KOPT-K1 (cell line): Measurements from ENCODE around the gene BPIFB3.
"Not testable (repeated sequence)": the region's sequence is repeated elsewhere in the genome, so short reads cannot be mapped to it uniquely, and the experiment has no call there.

Source experiments
- H3K27ac ChIP-seq: fragments of 200-600 bp; sonication (generic); 2 replicates; pipeline ENCODE4 v1.5.1; 2016; ENCODE audit warnings: antibody characterized with exemption, mild to moderate bottlenecking, low read depth, low read length; ENCODE audit not compliant: poor library complexity, severe bottlenecking
- H3K36me3 ChIP-seq: fragments of 200-600 bp; sonication (generic); 2 replicates; pipeline ENCODE4 v1.5.1; 2017; ENCODE audit warnings: antibody characterized with exemption, mild to moderate bottlenecking, low read length, moderate library complexity; ENCODE audit not compliant: insufficient read depth
- H3K9me3 ChIP-seq: fragments of 200-600 bp; sonication (generic); 2 replicates; pipeline ENCODE4 v1.5.1; 2017; ENCODE audit warnings: antibody characterized with exemption, low read length, mild to moderate bottlenecking; ENCODE audit not compliant: insufficient read depth, poor library complexity, severe bottlenecking

The BPIFB3 gene

GRCh38 chr20:33097001-33097400, 43.3 kb downstream of the BPIFB3 start:
- Histone ChIP-seq H3K36me3 (no peaks in the 10 kb centered on the region), H3K27ac (no peak overlapping the region), H3K9me3 (no peaks in the 10 kb centered on the region)

DNA sequence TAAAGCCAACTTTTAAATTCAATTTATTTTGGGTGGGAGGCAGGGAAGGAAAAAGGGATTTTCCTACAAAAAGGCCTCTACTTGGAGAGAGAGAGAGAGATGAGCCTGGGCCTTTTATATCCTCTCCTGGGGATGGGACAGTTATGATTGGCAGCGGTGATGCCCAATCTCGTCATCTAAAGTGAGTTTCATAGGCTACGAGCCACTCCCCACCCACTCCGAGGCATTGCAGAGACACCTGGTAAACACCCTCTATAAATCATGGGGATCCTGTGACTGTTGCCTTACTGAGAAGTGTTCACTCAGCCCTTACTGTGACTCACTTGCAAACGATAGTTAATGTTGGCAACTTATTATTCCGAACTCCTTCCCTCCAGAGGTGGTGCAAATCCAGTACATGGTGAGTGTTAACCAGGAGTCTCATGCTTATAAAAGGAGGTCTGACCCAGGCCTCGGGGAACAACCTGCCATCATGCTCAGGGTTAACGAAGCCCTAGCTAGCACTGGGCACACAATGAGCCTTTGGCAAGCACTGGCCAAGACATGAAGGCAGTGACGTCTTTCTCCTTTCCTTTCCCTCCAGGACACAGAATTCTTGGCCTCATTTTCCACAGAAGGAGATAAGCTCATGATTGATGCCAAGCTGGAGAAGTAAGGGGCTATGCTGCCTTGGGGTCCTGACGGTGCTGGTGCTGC, 46.3 kb downstream of the BPIFB3 start:
- H3K9me3 ChIP-seq: no peaks in the 10 kb centered on the region
- no peaks in the 10 kb centered on the region for H3K36me3 ChIP-seq

GRCh38 chr20:33103556-33103955, 49.9 kb downstream of the BPIFB3 start:
- Histone ChIP-seq H3K27ac (no peak overlapping the region), H3K9me3 (no peaks in the 10 kb centered on the region), H3K36me3 (no peaks in the 10 kb centered on the region)

More for the DNA sequence above, 46.3 kb downstream of the BPIFB3 start:
- H3K27ac ChIP-seq: no peak overlapping the region

DNA sequence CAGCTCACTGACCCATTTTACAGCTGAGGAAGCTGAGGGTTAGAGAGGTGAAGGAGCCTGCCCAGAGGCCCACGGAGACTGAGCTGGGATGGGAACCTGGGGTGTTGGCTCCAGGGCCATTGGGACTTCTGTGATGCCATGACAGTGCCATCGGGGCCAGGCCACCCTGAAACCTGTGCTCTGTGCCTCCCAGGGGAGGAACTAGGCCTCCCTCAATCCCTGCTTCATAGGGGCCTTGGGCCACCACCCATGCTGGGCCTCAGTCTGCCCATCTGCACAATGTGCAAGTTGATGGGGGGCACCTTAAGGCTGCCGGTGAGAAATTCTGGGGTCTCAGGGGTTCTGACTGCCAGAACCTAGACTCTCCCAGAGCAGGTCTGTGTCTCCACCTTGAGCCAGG, 50.6 kb downstream of the BPIFB3 start:
- no peak overlapping the region for H3K27ac ChIP-seq
- no peaks in the 10 kb centered on the region for H3K36me3 ChIP-seq
- H3K9me3 ChIP-seq: no peaks in the 10 kb centered on the region

DNA sequence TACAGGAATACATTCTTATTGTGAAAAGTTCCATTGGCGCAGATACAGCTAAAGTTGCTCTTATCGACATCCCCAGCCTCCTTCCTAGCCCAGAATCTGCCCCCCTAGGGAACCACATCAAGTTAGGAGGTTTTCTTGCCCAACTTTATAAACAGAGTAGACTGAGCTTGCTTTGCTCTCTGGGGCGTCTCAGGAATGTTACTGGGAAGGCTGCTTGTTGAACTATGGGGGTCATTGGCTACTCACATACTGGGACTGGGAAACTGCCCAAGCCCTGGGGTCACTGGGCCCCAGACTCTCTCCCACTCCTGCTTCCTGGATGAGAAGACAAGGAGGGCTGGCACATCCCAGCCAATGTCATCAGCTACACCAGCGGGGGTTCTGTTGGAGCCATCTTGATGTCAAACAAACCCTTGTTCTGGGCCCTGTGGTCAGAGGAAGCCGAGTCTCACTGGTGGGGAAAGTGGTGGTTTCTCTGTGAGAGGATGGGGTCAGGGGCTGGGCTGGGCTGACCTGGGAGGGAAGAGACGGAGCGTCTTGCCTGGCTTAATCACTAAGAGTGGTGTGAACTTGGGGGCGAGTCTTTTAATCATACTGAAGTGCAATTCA, 51.7 kb downstream of the BPIFB3 start:
- H3K9me3 ChIP-seq: no peaks in the 10 kb centered on the region
- H3K27ac ChIP-seq: no peak overlapping the region
- no peaks in the 10 kb centered on the region for H3K36me3 ChIP-seq

- H3K27ac ChIP-seq, H3K36me3 ChIP-seq, H3K9me3 ChIP-seq: not testable (repeated sequence)
These were observed 52.4 kb downstream of the BPIFB3 start for GRCh38 chr20:33106058-33106620.

DNA sequence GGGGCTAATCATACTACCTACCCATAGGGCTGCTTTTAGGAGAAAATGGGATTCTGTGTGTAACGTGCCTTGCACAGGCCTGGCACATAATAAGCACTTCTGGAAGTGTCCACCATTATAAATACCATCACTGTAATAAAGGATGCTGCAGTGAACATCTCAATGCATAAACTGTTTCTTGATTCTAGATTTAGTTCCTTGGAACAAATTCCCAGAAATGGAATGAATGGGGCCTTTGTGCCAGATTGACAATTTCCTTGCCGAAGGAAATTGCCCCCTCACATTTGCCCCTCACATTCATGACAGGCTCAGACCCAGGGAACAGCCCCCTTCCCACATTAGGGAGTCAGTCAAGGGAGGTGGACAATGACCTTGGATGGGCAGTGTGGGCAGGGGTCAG, 55.0 kb downstream of the BPIFB3 start:
- Histone ChIP-seq H3K36me3 (no peaks in the 10 kb centered on the region), H3K9me3 (no peaks in the 10 kb centered on the region), H3K27ac (no peak overlapping the region)

- H3K36me3 ChIP-seq: no peaks in the 10 kb centered on the region
- no peak overlapping the region for H3K27ac ChIP-seq
- peaks cover 5% of the 10 kb centered on the region for H3K9me3 ChIP-seq
These were observed 56.6 kb downstream of the BPIFB3 start for GRCh38 chr20:33110147-33110825.

DNA sequence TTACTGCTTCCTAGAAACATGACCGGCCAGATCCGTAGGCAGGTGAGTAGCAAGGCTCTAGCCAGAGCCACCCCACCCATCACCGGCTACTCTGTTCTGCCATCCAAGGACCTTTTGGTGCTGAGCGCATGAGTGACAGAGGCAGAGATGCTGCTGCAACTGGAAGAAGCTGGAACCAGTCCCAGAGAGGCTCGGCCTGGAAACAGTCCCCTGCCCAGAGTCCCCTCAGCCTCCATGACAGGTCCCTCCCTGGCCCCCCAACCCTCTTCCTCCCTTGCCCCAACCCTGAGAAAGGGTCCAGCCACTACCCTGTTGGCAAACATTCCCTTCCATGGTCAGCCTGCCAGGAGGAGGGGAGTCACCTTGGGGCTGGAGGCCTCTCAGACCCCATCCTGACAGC, 57.6 kb downstream of the BPIFB3 start:
- H3K27ac ChIP-seq: no peak overlapping the region

GRCh38 chr20:33112547-33113386, 59.1 kb downstream of the BPIFB3 start:
- H3K9me3 ChIP-seq: peaks cover 5% of the 10 kb centered on the region
- no peak overlapping the region for H3K27ac ChIP-seq
- H3K36me3 ChIP-seq: no peaks in the 10 kb centered on the region

More for the DNA sequence above, 57.6 kb downstream of the BPIFB3 start:
- Histone ChIP-seq H3K36me3 (no peaks in the 10 kb centered on the region), H3K9me3 (peaks cover 5% of the 10 kb centered on the region)

DNA sequence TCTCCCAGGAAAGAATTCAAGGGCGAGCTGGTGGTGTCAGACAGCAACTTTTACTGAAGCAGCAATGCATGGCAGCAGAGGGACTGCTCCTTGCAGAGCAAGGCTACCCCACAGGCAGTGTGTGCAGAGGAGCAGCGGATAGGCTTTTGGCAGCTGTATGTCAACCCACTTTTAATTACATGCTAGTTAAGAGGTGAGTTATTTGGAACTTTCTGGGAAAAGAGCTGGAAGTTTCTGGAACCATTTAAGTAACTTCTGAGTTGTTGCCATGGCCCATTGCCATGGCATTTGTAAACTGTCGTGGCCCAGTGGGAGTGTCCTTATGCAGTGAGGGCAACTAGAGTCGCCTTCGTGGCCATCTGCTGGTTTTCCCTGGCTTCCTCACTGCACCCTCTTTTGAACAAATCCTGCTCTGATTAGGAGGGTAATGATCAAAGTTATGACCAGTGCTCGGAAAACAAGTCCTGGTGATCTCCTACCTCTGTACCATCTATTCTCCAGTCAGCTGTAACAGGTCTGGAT, 59.7 kb downstream of the BPIFB3 start:
- Histone ChIP-seq H3K9me3 (peaks cover 5% of the 10 kb centered on the region), H3K36me3 (no peaks in the 10 kb centered on the region), H3K27ac (no peak overlapping the region)

DNA sequence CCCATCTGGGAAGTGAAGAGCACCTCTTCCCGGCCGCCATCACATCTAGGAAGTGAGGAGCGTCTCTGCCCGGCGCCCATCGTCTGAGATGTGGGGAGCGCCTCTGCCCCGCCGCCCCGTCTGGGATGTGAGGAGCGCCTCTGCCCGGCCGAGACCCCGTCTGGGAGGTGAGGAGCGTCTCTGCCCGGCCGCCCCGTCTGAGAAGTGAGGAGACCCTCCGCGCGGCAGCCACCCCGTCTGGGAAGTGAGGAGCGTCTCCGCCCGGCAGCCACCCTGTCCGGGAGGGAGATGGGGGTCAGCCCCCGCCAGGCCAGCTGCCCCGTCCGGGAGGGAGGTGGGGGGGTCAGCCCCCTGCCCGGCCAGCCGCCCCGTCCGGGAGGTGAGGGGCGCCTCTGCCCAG, 61.8 kb downstream of the BPIFB3 start:
- H3K27ac ChIP-seq, H3K36me3 ChIP-seq: not testable (repeated sequence)
- peaks cover 13% of the 10 kb centered on the region for H3K9me3 ChIP-seq

- peaks cover 29% of the 10 kb centered on the region for H3K9me3 ChIP-seq
- no peak overlapping the region for H3K27ac ChIP-seq
- no peaks in the 10 kb centered on the region for H3K36me3 ChIP-seq
These were observed 66.3 kb downstream of the BPIFB3 start for GRCh38 chr20:33119725-33120720.

- peaks cover 29% of the 10 kb centered on the region for H3K9me3 ChIP-seq
- H3K36me3 ChIP-seq: no peaks in the 10 kb centered on the region
- no peak overlapping the region for H3K27ac ChIP-seq
These were observed 67.2 kb downstream of the BPIFB3 start for GRCh38 chr20:33120934-33121333.
